K562 treated with DMSO at 1 percent for 24 hours (cell line): Measurements from ENCODE around the gene HINT2. TPM values are rescaled to one million over a fixed set of nuclear protein-coding genes. Genes with fewer than 3 reads are reported as not detected.

Experiments
- total RNA-seq: library from RNA; unstranded; fragments of 300-600 nt; gene quantifications from 2 replicates; pipeline ENCODE4 v1.2.3, GENCODE V29; 2022; ENCODE audit warnings: low read depth; ENCODE audit not compliant: insufficient read depth

HINT2 gene
- 101 and 102 TPM in 2 replicates for total RNA-seq

GRCh38 chr9:35814841-35815543 is at the start of gene HINT2:
Gene HINT2 (minus strand): TSS chr9:35815042. CDS start chr9:35814979, 63 bp downstream.

GRCh38 chr9:35829084-35829763 is 14.4 kb upstream of the HINT2 start, which contains the start of gene TMEM8B:
Gene TMEM8B (plus strand): TSS chr9:35829228. CDS start chr9:35829448, 220 bp downstream.

GRCh38 chr9:35828716-35829083 is 13.9 kb upstream of the HINT2 start, which contains the start of gene FAM221B:
Gene FAM221B (minus strand): TSS chr9:35828732. CDS start chr9:35826161, 2,571 bp downstream.

GRCh38 chr9:35812025-35812602 is 2.7 kb downstream of the HINT2 start, which contains the start of gene SPAG8:
Gene SPAG8 (minus strand): TSS chr9:35812262. CDS start chr9:35812147, 115 bp downstream.

GRCh38 chr9:35791297-35791921 is 23.4 kb downstream of the HINT2 start, which contains the start of gene NPR2:
Gene NPR2 (plus strand): TSS chr9:35791591. CDS start chr9:35792409, 818 bp downstream.

Other genes starting within 250 kb of the HINT2 start
- 20.9 and 22.7 TPM in 2 replicates for gene TESK1, start 209.8 kb downstream of the HINT2 start, total RNA-seq
- gene CD72, start 196.6 kb downstream of the HINT2 start, total RNA-seq = 1.6 TPM in 1 of 2 replicates, not detected in the other
- not detected in 2 replicates for gene SIT1, start 164.1 kb downstream of the HINT2 start, total RNA-seq
- gene RMRP, start 157.0 kb downstream of the HINT2 start, total RNA-seq = not detected in 2 replicates
- gene CCDC107, start 156.8 kb downstream of the HINT2 start, total RNA-seq = 15.5 and 17.2 TPM in 2 replicates
- gene ARHGEF39, start 149.8 kb downstream of the HINT2 start, total RNA-seq = 13.1 and 14.4 TPM in 2 replicates
- gene CA9, start 141.1 kb downstream of the HINT2 start, total RNA-seq = 1.00 and 1.4 TPM in 2 replicates
- gene TPM2, start 125.1 kb downstream of the HINT2 start, total RNA-seq = 3.6 and 3.9 TPM in 2 replicates
- gene TLN1, start 82.8 kb downstream of the HINT2 start, total RNA-seq = 148 and 181 TPM in 2 replicates
- 38.0 and 39.4 TPM in 2 replicates for gene CREB3, start 82.4 kb downstream of the HINT2 start, total RNA-seq
- gene GBA2, start 65.8 kb downstream of the HINT2 start, total RNA-seq = 54.5 and 57.4 TPM in 2 replicates
- 12.6 and 13.9 TPM in 2 replicates for gene RGP1, start 65.8 kb downstream of the HINT2 start, total RNA-seq
- gene MSMP, start 60.8 kb downstream of the HINT2 start, total RNA-seq = not detected in 2 replicates
- gene NPR2, start 23.5 kb downstream of the HINT2 start, total RNA-seq = 3.9 TPM in 2 replicates
- not detected in 2 replicates for gene SPAG8, start 2.8 kb downstream of the HINT2 start, total RNA-seq
- gene FAM221B, start 13.7 kb upstream of the HINT2 start, total RNA-seq = not detected in 2 replicates
- 7.2 and 8.5 TPM in 2 replicates for gene TMEM8B, start 14.2 kb upstream of the HINT2 start, total RNA-seq
- gene OR13J1, start 55.4 kb upstream of the HINT2 start, total RNA-seq = not detected in 2 replicates
- gene HRCT1, start 91.2 kb upstream of the HINT2 start, total RNA-seq = not detected in 2 replicates
- not detected in 2 replicates for gene SPAAR, start 94.4 kb upstream of the HINT2 start, total RNA-seq
- not detected in 2 replicates for gene OR2S2, start 143.1 kb upstream of the HINT2 start, total RNA-seq
- gene RECK, start 221.9 kb upstream of the HINT2 start, total RNA-seq = 0.28 and 0.42 TPM in 2 replicates